Stimulated activated CD8-positive, alpha-beta memory T cell treated with anti-CD3 and anti-CD28 coated beads, Interleukin-2, amount 100 ng/mL, for 1 hour (primary cell): ENCODE data around the gene H6PD.
"Not testable (repeated sequence)": the region's sequence is repeated elsewhere in the genome, so short reads cannot be mapped to it uniquely, and the experiment has no call there.

Source experiments
- DNase-seq, 2 donors: peaks; one replicate each; pipeline ENCODE4 v3.0.0-alpha.2; 2020; ENCODE audit warnings: low read depth in 2 of 2

H6PD gene

DNA sequence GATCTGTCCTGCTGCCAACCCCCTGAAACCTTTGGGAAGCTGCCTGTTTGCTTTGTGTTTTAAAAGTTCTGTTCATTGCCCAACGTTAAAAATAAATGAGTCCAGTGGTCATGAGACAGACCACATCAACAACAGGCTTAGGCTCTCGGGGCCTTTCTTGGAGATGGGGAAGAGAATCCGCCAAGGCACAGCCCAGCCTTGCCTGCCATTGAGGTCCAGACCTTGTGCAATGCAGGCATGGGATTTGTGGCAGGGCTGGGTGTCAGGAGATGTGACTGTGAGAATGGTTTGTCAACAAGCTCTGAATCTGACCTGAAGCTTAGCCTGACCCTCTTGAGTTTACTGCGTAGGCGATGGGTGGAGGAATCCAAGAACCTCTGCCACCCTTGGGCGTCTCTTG is 62.3 kb downstream of the H6PD start:
- DNase-seq, result no peak

DNA sequence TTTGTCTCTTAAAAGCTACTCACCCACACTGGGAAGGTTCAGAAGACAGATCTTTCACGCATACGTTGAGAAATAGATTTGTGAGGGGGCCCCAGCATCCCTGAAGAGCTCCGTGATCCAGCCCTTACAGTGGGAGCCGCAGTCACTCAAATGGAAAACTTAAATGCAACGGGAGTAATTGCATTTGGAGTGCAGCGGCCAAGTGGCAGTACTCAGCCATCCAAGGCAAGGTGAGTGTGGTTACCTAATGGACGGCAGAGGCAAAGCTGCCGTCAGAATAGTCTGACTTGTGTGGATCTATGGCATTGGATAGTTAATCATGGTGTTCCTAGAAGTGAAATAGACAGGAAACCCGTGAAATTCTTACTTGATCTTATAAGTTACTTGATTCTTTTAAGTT is 63.3 kb downstream of the H6PD start:
- DNase-seq, result no peak

DNA sequence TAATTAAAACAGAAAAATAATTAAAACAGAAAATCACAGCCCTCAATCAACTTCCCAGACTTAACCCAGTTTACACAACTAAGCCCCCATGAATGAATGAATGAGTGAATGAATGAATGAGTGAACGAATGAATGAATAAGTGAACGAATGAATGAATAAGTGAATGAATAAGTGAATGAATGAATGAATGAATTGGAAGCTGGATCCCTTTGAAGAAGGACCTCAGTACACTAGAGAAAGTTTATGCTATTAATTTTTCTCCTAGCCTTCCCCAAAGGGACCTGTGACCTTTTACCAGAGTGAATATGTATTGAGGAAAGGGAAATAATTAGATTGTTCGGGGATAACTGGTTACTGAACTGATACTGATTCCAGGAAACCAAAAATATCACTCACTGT is 63.7 kb downstream of the H6PD start:
- DNase-seq, result no peak

DNA sequence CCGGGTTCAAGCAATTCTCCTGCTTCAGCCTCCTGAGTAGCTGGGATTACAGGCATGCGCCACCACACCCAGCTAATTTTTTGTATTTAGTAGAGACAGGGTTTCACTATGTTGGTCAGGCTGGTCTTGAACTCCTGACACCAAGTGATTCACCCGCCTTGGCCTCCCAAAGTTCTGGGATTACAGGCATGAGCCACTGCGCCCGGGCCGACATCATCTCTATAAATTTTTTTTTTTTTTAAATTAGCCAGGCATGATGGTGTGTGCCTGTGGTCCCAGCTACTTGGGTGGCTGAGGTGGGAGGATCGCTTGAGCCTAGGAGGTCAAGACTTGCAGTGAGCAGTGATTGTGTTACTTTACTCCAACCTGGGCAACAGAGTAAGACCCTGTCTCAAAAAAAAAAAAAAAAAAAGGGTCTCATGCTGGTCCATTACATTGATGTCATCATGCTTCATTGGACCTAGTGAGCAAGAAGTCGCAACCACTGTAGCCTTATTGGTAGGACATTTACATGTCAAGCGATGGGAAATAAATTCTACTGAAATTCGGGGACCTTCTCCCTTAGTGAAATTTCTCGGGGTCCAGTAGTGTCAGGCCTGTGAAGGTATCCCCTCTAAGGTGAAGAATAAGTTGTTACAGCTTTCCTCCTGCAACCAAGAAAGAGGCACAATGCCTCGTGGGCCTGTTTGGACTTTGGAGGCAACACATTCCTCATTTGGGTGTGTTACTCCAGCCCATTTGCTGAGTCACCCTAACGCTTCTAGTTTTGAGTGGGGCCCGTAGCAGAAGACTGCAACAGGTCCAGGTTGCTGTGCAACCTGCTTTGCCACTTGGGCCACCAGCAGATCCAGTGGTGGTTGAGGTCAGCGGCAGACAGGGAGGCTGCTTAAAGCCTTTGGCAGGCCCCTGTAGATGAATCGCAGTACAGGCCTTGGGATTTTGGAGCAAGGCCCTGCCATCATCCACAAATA is 65.3 kb downstream of the H6PD start:
- not testable (repeated sequence) for DNase-seq

DNA sequence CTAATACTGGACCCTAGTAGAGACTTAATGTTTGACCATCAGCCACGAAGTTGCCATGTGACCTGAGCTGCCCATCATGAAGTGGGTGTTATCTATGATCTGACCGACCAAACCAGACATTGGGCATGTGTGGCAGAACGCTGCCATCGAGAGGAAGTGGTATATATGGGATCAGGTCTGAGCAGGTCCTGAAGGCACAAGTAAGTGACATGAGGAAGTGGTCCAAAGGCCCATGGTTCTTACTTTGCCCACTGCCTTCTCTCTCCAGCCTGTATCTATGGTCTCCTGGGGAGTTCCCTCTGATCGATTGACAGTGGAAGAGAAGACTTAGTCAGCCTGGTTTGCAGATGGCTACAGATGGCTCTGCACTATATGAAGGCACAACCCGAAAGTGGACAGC is 66.0 kb downstream of the H6PD start:
- no peak for DNase-seq

DNA sequence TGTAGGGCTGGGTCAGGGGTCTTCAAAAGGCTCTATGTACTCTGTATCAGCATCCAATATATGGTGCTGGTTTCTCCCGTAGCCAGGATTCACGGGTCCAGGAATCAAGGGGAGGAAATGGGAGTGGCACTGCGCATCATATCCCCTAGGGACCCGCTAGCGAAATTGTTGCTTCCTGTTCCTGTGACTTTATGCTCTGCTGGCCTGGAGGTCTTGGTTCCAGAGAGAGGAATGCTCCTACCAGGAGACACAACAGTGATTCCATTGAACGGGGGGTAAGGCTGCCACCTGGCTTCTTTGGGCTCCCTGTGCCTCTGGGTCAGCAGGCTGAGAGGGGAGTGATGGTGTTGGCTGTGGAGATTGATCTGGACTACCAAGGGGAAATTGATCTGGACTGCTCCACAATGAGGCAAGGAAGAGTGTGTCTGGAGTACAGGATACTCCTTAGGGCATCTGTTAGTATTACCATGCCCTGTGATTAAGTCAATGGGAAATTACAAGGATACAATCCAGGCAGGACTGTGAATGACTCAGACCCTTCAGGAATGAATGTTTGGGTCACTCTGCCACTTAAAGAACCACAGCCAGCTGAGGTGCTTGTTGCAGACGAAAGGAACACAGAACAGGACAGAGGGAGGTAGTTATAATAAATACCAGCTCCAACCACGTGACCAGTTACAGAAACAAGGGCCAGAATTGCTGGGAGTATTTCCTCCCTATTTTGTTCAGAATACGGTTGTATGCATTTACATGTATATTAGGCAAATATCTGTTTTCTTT is 68.4 kb downstream of the H6PD start:
- no peak for DNase-seq

DNA sequence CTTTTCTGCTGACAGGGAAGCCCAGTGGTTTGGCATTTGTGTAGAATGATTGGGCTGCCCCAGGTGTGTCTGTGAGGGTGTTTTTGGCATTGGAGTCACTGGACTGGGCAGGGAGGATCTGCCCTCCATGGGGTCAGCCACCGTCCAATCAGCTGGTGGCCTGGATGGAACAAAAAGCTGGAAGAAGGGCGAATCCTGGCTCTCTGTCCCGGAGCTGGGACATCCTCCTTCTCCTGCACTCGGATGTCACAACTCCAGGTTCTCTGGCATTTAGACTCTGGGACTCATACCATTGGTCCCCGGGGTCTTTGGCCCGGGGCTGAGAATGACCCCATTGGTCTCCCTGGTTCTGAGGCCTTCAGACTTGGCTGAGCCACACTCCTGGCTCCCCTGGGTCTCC is 69.3 kb downstream of the H6PD start:
- no peak for DNase-seq

DNA sequence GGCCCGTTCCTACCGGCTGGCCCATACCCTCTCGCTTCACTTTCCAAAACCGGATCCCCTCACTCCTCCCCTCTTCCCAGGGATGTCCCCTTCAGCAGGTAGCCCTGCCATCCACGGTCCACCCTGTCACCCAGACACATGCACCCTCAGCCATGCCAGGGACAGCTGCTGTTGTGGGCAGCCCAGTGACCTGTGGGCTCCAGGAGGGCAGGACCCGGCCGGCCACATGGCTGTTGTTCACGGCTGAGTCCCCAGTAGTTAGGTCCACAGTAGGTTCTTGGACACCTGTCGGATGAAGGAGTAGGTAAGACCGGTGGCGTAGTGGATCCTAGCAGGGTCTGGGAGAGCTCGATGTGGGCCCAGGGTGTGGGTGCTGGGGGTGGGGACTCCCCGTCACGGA is 70.6 kb downstream of the H6PD start:
- no peak for DNase-seq

DNA sequence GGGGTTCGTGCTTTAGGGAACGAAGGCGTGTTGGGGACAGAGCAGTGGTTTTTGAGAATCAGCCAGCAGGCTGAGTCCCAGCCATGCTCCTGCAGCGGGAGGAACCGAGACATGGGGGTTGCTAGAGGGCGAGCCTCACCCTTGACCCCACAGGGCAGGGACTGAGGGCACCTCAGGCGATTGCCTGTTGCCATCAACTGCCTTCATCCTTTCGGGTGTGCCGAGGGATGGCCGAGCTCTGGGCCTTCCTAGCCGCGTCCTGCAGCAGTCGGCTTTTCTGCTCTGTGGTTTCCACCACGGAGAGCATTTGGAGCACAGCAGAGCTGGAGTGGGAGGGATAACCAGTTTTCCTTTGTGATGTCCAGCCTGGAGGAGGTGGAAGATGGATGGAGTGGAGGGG is 71.4 kb downstream of the H6PD start:
- no peak for DNase-seq

DNA sequence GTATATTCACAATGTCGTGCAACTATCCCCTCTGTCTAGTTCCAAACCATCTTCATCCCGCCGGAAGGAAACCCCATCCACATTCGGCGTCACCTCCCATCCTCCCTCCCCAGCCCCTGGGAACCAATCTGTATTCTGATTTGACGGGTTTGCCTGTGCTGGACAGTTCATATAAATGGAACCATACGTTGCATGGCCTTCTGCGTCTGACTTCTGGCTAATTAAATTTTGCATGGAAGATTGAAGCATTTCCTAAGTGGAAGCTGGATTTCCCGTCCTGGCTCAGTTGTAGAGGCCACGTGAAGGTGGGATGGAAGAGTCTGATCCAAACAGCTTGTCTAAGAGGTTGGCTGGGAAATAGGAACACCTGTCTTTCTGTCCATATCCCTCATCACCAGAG is 72.7 kb downstream of the H6PD start:
- DNase-seq, result no peak

DNA sequence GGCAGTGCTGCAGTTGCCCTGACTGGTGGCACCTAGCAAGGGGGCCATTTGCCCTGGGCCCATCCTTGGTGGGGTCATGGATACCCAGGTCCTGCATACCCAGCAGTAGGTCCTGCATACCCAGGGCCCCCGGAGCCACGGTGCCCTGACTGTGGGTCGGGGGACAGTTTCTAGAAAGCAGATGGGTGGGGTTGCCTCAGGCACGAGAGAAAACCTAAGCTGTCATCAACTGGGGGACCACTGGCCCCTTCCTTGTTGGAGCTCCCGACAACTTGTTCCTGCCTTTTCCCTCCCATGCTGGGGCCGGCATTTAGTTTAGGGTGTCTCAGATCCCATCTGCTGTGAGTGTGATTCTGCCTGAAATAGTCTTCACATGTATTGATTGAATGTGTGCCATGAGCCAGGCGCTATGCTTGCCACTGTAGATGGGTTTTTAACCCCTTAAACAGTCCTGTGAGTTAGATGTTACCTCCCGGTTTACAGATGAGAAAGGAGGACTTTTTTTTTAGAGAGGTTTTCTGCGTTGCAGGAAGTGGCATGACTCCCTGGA is 73.7 kb downstream of the H6PD start:
- no peak for DNase-seq

DNA sequence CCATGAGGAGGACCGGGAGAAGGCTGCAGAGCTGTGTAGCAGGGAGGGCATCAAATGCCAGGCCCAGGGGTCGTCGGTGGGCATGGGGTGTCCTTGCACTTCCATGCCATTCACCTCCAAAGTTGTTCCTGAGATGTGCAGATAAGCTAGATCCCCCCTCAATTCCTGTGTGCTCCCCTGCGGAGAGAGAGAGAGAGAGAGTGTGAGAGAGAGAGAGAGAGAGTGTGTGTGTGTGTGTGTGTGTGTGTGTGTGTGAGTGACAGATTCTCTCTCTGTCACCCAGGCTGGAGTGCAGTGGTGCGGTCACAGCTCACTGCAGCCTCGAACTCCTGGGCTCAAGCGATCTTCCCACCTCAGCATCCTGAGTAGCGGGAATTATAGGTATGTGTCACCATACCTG is 74.5 kb downstream of the H6PD start:
- no peak for DNase-seq

DNA sequence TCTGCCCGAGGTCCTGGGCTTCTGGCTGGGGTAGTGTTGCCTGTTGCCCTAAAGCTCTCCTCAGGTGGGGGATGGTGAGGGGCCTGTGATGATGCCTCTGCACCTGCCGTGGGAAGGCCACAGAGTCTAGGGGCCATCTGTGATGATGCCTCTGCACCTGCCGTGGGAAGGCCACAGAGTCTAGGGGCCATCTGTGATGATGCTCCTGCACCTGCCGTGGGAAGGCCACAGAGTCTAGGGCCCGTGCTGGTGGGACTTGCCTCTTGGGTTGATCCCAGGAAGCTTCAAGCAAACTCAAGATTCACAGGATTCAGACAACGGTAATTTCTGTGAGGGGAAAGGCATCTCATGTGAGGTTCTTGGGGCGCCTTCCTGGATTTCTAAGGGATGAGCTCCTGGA is 75.4 kb downstream of the H6PD start:
- DNase-seq, result no peak

DNA sequence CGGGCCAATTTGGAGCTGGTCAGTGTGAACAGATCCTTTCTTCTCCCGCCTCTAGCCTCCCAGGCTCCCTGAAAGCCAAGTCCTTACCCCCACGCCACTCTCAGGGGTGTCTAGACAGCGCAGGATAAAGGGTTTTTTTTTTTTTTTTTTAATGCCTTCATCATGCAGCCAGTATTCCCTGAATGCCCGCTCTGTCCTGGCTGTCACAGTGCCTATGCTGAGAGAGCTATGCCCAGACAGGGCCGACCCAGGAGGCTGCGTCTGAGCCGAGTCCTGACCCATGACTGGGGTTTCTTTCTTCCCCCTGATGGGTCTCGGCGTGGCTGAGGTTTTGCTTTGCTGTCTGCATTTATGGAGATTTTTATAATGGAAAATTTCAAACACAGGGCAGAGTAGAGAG is 76.5 kb downstream of the H6PD start:
- DNase-seq, result no peak

DNA sequence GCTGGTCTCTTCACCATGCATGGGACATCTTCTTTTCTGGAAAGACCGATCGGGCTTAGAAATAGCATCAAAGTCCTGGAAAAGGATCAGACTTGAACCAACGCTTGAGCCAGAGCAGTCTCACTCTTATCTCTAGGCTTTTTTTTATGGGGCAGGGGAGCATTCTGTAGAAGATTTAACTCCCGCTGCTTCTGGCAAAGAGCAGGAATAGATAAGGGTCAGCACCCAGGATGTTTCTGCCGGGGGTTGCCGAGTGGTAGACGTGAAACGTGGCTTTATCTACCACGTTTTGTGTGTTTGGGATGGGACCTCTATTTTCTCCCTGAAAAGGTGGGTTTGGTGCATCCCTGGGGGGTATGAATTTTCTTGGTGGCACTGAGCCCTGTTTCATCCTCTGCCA is 76.9 kb downstream of the H6PD start:
- DNase-seq, result no peak

DNA sequence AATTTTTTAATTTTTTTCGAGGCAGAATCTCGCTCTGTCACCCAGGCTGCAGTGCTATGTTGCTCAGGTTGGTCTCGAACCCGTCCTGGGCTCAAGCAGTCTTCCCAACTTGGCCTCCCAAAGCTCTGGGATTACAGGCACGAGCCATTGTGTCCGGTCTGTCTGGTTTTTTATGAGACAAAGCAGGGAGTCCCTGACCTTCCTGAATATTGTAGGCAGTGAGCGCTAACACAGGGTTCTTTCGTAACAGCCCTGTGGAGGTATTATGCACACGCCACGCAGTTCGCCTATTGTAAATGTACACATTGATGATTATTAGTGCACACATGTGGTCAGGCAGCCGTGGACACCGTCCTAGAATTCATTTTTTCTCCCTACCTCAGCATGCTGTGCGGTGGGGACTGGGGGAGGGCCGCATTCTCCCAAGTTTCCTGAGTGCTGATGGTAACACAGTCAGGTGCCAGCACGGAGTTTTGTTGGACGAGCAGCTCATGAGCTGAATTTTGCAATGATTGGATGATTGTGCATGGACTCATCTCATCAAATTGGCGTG is 77.7 kb downstream of the H6PD start:
- DNase-seq, result no peak

DNA sequence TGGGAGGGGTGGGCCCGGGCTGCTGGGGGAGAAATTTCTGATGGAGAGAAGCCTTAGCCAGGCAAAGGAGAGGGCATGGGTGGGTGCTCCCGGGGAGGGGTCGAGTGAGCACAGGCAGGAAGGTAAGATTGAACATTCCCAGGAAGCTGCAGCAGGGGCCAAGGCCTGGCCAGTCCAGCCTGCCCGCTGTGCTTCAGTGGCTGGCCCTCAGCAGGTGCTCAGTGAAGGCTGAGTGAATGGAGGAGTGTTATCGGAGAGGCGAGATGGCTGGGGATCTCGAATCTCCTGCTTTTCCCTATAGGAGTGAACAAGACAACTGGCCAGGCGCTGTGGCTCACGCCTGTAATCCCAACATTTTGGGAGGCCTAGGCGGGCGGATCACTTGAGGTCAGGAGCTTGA is 79.0 kb downstream of the H6PD start:
- DNase-seq, result no peak

DNA sequence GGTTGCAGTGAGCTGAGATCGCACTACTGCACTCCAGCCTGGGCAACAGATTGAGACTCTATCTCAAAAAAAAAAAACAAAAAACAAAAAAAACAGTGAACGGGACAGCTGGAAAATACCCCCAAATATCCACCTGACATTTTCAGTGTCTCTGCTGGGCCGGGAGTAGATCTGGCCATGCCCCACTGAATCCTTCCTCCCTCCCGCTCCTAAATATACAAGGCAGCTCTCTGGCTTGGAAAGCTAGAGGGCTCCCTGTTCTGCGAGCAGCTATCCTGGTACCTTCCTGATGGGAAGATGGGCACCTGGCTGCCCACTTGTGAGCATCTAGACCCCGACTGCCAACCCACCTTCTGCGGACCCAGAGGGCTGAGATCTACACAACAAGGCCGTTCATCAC is 79.5 kb downstream of the H6PD start:
- DNase-seq, result no peak

DNA sequence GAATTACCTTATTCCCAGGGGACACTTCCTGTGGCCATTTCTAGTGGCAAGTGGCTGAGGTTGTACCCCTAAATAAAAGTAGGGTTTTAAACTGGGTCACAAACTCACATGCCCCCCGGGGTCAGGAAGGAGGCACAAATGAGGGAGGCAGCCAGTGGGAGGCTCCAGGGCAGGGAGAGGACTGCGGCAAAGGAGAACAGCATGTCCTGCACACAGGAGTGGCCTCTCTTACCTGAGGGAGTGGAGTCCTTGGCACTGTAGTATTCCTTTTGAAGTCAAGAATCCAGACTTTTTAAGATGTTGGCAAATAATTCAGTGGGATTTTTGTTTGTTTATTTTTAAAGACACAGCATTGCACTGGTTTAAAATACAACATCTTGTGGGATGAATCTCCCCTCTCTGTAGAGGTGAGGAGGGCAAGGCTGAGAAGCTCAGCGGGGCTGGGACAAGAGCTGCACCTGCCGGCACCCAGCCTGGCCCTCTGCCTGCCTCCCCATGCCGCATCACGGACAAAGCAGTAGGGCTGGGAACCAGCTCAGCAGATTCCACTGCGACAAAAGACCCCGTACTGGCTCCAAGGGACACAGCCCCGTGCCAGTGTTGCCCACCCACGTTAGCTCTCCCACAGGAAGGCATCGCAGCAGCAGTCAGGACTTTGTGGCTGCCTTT is 80.3 kb downstream of the H6PD start:
- DNase-seq, result no peak

DNA sequence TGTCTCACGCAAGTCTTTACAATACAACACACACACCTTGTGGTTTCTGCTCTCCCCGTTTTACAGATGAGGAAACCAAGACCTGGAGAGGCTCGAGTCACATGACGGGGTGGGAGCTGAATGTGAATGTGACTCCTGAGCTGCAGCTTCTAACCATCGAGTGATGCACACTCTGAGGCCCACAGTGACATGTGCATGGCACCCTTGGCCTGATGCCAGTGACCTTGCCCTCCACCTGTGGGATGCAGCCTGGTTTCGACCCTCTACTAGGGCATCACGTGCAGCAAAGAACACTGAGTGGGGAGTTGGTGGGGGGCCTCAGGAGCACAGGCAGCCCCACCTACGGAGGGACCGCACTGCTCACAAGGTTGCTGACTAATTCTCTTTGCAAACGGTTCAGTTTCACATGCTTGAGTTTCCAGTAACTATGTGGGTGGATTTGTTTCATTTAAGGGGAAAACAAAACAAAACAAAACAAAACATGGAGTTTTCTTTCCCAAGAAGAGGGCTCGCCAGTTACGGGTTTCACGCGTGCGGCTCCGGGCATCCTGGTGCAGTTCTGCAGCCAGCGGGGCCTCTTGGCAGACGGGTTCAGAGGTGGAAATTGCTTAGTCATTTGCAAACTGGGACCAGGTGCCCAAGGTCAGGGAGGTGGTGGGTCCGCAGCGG is 81.0 kb downstream of the H6PD start:
- no peak for DNase-seq

DNA sequence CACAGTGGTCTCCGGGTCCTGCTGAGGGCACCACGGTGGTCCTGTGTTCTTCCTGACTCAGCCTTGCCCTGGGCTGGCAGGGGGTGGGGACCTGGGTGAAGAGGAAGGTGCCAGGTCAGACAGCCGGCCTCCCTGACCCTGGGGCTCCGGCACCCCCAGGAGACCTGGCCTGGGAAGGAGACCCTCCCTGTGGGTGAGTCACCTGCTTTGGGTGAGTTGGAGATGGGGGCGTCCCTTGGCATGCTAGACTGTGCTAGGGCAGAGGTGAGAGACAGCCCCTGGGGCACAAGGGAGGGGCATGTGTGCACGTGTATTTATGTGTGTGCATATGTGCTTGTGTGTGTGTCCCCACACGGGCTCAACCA is 81.5 kb downstream of the H6PD start:
- no peak for DNase-seq
